ENCODE results near the gene ERBIN. TPM values are rescaled to one million over a fixed set of nuclear protein-coding genes. Genes with fewer than 3 reads are reported as not detected.
A peak's percentile ranks its signal among the peaks of the same experiment; 100 is the strongest.

Gene ERBIN
- total and polyA plus RNA-seq, 9 of the 15 experiments (the other 6 are each of a cell fraction or from before 2014, with no cell fraction given) = 11.9 to 72.8 (median 41.7) TPM

DNA sequence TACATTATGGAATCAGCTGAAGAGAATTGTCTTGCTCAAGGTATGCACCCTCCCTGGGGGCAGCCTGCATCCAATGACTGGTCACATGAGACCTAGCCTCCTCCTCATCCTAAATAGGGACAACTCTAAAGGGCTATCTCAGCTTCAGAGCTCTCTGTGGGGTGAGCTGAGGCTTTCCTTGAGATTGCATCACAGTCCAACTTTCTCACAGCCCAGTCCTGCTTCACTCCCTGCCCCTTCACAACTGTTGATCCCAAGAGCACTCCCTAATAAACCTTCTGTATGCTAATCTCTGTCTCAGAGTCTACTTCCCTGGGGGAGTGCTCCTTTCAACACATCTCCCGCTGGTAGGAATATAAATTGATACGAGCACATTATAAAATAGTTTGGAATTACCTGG lies 44.1 kb upstream of the ERBIN start (continued):
- TF ChIP-seq BRCA1 (IDR thresholded peaks at IDR 0.05) = no peak
- no peak for TF ChIP-seq BRCA1 (CRISPR knock-in tag; IDR thresholded peaks at IDR 0.05)
- no peak for TF ChIP-seq BCOR (IDR thresholded peaks at IDR 0.05)
- TF ChIP-seq, protein P1, sequence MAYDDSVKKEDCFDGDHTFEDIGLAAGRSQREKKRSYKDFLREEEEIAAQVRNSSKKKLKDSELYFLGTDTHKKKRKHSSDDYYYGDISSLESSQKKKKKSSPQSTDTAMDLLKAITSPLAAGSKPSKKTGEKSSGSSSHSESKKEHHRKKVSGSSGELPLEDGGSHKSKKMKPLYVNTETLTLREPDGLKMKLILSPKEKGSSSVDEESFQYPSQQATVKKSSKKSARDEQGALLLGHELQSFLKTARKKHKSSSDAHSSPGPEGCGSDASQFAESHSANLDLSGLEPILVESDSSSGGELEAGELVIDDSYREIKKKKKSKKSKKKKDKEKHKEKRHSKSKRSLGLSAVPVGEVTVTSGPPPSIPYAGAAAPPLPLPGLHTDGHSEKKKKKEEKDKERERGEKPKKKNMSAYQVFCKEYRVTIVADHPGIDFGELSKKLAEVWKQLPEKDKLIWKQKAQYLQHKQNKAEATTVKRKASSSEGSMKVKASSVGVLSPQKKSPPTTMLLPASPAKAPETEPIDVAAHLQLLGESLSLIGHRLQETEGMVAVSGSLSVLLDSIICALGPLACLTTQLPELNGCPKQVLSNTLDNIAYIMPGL (CRISPR knock-in tag; IDR thresholded peaks at IDR 0.05) = no peak
- TF ChIP-seq ATF7 (IDR thresholded peaks at IDR 0.05) = peak; percentile 50
- TF ChIP-seq TRIM24 (IDR thresholded peaks at IDR 0.05) = peak; percentile 30 to 65; a peak in 2 of 4 replicates
- TF ChIP-seq CTBP1 (IDR thresholded peaks at IDR 0.05; ENCODE audit: borderline replicate concordance) = peak; percentile 22; the same call in 1 of the 2 replicates
- no peak for TF ChIP-seq ZNF143 (CRISPR knock-in tag; IDR thresholded peaks at IDR 0.05)
- TF ChIP-seq CEBPB (tag; IDR thresholded peaks at IDR 0.05) = peak; percentile 49; the same call in 1 of the 2 replicates
- TF ChIP-seq, protein P2, sequence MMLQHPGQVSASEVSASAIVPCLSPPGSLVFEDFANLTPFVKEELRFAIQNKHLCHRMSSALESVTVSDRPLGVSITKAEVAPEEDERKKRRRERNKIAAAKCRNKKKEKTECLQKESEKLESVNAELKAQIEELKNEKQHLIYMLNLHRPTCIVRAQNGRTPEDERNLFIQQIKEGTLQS (IDR thresholded peaks at IDR 0.05) = peak; percentile 76
- TF ChIP-seq, protein P2 (CRISPR knock-in tag; conservative IDR thresholded peaks at IDR 0.05) = no peak

DNA sequence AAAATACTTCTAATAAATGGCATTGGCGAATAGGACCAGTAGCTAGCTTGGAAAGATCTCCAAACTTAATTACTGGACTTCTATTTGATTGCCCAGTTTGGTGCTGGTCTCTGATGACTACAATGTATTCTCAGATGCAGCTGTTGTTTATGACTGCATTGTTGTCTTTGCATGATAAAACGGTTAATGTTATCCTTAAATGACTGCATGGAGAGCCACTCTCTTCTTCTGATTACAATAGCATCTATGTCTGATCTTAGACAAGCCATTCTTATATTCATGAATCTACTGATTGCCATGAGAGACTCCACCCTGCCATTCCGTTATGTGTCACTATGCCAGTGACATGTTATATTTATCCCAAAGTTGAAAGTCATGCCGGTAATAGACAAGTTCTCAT lies 42.9 kb upstream of the ERBIN start:
- Histone ChIP-seq H4K20me1 (replicated peaks; ENCODE audit: control insufficient read depth, insufficient read depth, low read length) (no peaks in the 10 kb centered on the region), H3K4me1 (replicated peaks in 1 of 2; ENCODE audit: control insufficient read depth in 2 of 2, insufficient read depth in 2 of 2, low read length in 2 of 2) (no peaks in the 10 kb centered on the region), H2AFZ (ENCODE audit: low read depth, low read length) (no peak overlapping the region), H3K4me2 (ENCODE audit: insufficient read depth, low read length) (no peak overlapping the region), H3K27ac (ENCODE audit: extremely low read depth, low read depth, low read length) (no peak overlapping the region), H3K4me3 (no peak overlapping the region), H3K27me3 (ENCODE audit: control insufficient read depth in 2 of 2, insufficient read depth in 2 of 2, low read length in 2 of 2) (peaks cover 0 to 9% of the 10 kb centered on the region in 2 experiments; a peak in 2 of 5 replicates), H3K9me3 (replicated peaks; ENCODE audit: control insufficient read depth, insufficient read depth, low read depth, low read length) (no peaks in the 10 kb centered on the region), H3K9ac (ENCODE audit: insufficient read depth in 1 of 2, low read depth in 2 of 2, low read length in 2 of 2) (no peak overlapping the region), H3K79me2 (ENCODE audit: control insufficient read depth, insufficient read depth, low read length) (no peaks in the 10 kb centered on the region), H3K36me3 (ENCODE audit: control insufficient read depth, insufficient read depth, low read length) (no peaks in the 10 kb centered on the region), H3K9me1 (ENCODE audit: control insufficient read depth, insufficient read depth, low read length) (no peaks in the 10 kb centered on the region)
- ChIA-PET POLR2A (no interaction called here), CTCF (ENCODE audit: low intra/inter-chr PET ratio) (no interaction called here)
- BruUV-seq (replicated peaks) = no TSS peak
- intact Hi-C loops (cut with micrococcal nuclease) = no loop called here
- WGBS (ENCODE audit: insufficient coverage, low coverage, missing lambda C conversion rate) = 15% methylated on average over 4 of the region's 4 CpGs
- FAIRE-seq (no peak), DNase-seq (ENCODE audit: extremely low read depth in 1 of 4, low spot score in 3 of 4) (no peak), ATAC-seq (no peak)
- in situ Hi-C loops (cut with MboI) = no loop called here
- TF ChIP-seq, protein P3, sequence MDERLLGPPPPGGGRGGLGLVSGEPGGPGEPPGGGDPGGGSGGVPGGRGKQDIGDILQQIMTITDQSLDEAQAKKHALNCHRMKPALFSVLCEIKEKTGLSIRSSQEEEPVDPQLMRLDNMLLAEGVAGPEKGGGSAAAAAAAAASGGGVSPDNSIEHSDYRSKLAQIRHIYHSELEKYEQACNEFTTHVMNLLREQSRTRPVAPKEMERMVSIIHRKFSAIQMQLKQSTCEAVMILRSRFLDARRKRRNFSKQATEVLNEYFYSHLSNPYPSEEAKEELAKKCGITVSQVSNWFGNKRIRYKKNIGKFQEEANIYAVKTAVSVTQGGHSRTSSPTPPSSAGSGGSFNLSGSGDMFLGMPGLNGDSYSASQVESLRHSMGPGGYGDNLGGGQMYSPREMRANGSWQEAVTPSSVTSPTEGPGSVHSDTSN (CRISPR knock-in tag; IDR thresholded peaks at IDR 0.05; ENCODE audit: low read depth) = no peak
- TF ChIP-seq, protein P3 (tag; conservative IDR thresholded peaks at IDR 0.05; ENCODE audit: low read depth) = no peak
- TF ChIP-seq, protein P4, sequence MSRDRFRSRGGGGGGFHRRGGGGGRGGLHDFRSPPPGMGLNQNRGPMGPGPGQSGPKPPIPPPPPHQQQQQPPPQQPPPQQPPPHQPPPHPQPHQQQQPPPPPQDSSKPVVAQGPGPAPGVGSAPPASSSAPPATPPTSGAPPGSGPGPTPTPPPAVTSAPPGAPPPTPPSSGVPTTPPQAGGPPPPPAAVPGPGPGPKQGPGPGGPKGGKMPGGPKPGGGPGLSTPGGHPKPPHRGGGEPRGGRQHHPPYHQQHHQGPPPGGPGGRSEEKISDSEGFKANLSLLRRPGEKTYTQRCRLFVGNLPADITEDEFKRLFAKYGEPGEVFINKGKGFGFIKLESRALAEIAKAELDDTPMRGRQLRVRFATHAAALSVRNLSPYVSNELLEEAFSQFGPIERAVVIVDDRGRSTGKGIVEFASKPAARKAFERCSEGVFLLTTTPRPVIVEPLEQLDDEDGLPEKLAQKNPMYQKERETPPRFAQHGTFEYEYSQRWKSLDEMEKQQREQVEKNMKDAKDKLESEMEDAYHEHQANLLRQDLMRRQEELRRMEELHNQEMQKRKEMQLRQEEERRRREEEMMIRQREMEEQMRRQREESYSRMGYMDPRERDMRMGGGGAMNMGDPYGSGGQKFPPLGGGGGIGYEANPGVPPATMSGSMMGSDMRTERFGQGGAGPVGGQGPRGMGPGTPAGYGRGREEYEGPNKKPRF (IDR thresholded peaks at IDR 0.05; ENCODE audit: low read depth, low read length) = no peak
- no peak for TF ChIP-seq HNRNPH1 (optimal IDR thresholded peaks at IDR 0.05; ENCODE audit: low read depth, low read length)
- TF ChIP-seq PURB (CRISPR knock-in tag; IDR thresholded peaks at IDR 0.05; ENCODE audit: low read depth) = no peak
- TF ChIP-seq RNF2 (IDR thresholded peaks at IDR 0.05) = no peak

All from K562 (cell line).